ENCODE data around the gene TGFBR2.

Gene TGFBR2

GRCh38 chr3:30606301-30607031 lies at the start of gene TGFBR2:
TGFBR2 (plus strand) TSS chr3:30606601; CDS start chr3:30606884, 283 bp downstream.
- peak; percentile 82 for DNase-seq (ENCODE audit: low read depth)

GRCh38 chr3:30557746-30558303 lies 48.6 kb upstream of the TGFBR2 start:
- DNase-seq (ENCODE audit: low read depth), result no peak

GRCh38 chr3:30563956-30564355 lies 42.4 kb upstream of the TGFBR2 start:
- no peak for DNase-seq (ENCODE audit: low read depth)

GRCh38 chr3:30567139-30567753 lies 39.2 kb upstream of the TGFBR2 start:
- DNase-seq (ENCODE audit: low read depth), result no peak

GRCh38 chr3:30576946-30577345 lies 29.5 kb upstream of the TGFBR2 start:
- no peak for DNase-seq (ENCODE audit: low read depth)

- no peak for DNase-seq (ENCODE audit: low read depth)
These were observed 28.6 kb upstream of the TGFBR2 start for GRCh38 chr3:30577788-30578187.

GRCh38 chr3:30578479-30578878 lies 27.9 kb upstream of the TGFBR2 start:
- DNase-seq (ENCODE audit: low read depth), result no peak

- DNase-seq (ENCODE audit: low read depth), result no peak
These were observed 27.3 kb upstream of the TGFBR2 start for GRCh38 chr3:30578986-30579579.

- DNase-seq (ENCODE audit: low read depth), result no peak
These were observed 25.3 kb upstream of the TGFBR2 start for GRCh38 chr3:30581067-30581585.

GRCh38 chr3:30581982-30582381 lies 24.4 kb upstream of the TGFBR2 start:
- no peak for DNase-seq (ENCODE audit: low read depth)

GRCh38 chr3:30583973-30584372 lies 22.4 kb upstream of the TGFBR2 start:
- no peak for DNase-seq (ENCODE audit: low read depth)

GRCh38 chr3:30585654-30586053 lies 20.7 kb upstream of the TGFBR2 start:
- DNase-seq (ENCODE audit: low read depth), result no peak

GRCh38 chr3:30586096-30586805 lies 20.1 kb upstream of the TGFBR2 start:
- no peak for DNase-seq (ENCODE audit: low read depth)

- no peak for DNase-seq (ENCODE audit: low read depth)
These were observed 19.5 kb upstream of the TGFBR2 start for GRCh38 chr3:30586806-30587486.

GRCh38 chr3:30587904-30588303 lies 18.5 kb upstream of the TGFBR2 start:
- no peak for DNase-seq (ENCODE audit: low read depth)

- no peak for DNase-seq (ENCODE audit: low read depth)
These were observed 10.2 kb upstream of the TGFBR2 start for GRCh38 chr3:30596152-30596551.

- DNase-seq (ENCODE audit: low read depth), result no peak
These were observed 9.2 kb upstream of the TGFBR2 start for GRCh38 chr3:30597131-30597768.

- no peak for DNase-seq (ENCODE audit: low read depth)
These were observed 8.6 kb upstream of the TGFBR2 start for GRCh38 chr3:30597769-30598134.

- no peak for DNase-seq (ENCODE audit: low read depth)
These were observed 7.5 kb upstream of the TGFBR2 start for GRCh38 chr3:30598668-30599545.

- DNase-seq (ENCODE audit: low read depth), result no peak
These were observed 5.8 kb upstream of the TGFBR2 start for GRCh38 chr3:30600572-30600971.

Measured in stimulated activated CD8-positive, alpha-beta memory T cell treated with anti-CD3 and anti-CD28 coated beads, Interleukin-4, amount 100 ng/mL, for 24 hours (primary cell).